Measurements from ENCODE around the gene USH1C.

GRCh38 chr11:17547932-17548331 is 3.7 kb upstream of the USH1C start:
- no peak for TF ChIP-seq EZH2 (IDR thresholded peaks at IDR 0.05)
- TF ChIP-seq POLR2AphosphoS5 (IDR thresholded peaks at IDR 0.05; ENCODE audit: borderline replicate concordance, low read depth, low read length): no peak
